ENCODE results near the gene KLF17. TPM values are rescaled to one million over a fixed set of nuclear protein-coding genes. Genes with fewer than 3 reads are reported as not detected.

Gene KLF17
- total RNA-seq, 4 donors from 2014 or later = not detected

DNA sequence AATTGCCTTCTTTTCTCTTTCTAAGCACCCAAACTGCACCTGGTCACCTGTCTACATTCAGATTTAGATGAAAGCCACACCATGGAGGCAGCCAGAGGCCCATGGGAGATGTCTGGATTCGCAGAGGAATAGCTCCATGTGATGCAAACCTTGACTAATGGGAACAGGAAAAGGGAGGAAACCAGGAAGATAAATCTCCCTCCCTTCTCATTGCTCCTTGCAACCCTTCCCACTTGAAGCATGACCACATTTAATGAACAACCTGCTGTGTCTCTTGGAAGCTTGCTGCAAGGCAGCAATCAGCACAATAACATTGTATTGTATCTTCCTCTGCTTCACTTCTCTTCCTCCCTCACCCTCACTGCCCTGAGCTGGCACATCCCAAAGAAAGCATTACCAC, 42.6 kb upstream of the KLF17 start:
- no peak for DNase-seq (ENCODE audit: low spot score in 2 of 2)
- WGBS, 2 donors = 56 to 65% methylated on average over 1 of the region's 1 CpG
- intact Hi-C loops (cut with DNase I; ENCODE audit: low total_unique reads) = loop anchor here (5.0 kb wide), 1 partner anchor 791 kb away; no protein-coding TSS in a partner anchor

DNA sequence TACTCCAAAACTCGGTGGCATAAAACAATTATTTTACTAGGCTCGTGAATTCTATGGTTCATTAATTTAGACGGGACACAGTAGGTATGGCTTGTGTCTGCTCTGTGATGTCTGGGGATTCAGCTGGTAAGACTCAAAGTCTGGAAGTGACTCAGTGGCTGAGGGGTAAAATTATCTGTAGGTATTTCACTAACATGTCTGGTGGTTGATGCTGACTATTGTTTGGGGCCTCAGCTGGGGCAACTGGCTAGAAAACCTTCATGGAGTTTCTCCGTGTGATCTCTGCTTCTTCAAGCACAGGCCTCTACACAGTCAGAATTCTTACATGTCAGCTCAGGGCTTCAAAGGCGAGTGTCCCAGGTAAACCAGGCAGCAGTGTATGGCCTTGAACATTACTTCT, 41.2 kb upstream of the KLF17 start:
- H3K4me3 ChIP-seq (ENCODE audit: low read depth, poor library complexity, severe bottlenecking) = no peak overlapping the region
- intact Hi-C loops (cut with DNase I; ENCODE audit: low total_unique reads) = loop anchor here (5.0 kb wide), 1 partner anchor 790 kb away; no protein-coding TSS in a partner anchor
- DNase-seq (ENCODE audit: low spot score in 2 of 2) = no peak
- 89% methylated on average over 5 of the region's 5 CpGs for WGBS, 2 donors
- TF ChIP-seq, protein P1, sequence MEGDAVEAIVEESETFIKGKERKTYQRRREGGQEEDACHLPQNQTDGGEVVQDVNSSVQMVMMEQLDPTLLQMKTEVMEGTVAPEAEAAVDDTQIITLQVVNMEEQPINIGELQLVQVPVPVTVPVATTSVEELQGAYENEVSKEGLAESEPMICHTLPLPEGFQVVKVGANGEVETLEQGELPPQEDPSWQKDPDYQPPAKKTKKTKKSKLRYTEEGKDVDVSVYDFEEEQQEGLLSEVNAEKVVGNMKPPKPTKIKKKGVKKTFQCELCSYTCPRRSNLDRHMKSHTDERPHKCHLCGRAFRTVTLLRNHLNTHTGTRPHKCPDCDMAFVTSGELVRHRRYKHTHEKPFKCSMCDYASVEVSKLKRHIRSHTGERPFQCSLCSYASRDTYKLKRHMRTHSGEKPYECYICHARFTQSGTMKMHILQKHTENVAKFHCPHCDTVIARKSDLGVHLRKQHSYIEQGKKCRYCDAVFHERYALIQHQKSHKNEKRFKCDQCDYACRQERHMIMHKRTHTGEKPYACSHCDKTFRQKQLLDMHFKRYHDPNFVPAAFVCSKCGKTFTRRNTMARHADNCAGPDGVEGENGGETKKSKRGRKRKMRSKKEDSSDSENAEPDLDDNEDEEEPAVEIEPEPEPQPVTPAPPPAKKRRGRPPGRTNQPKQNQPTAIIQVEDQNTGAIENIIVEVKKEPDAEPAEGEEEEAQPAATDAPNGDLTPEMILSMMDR (IDR thresholded peaks at IDR 0.05) = no peak
- no peak for TF ChIP-seq POLR2A (IDR thresholded peaks at IDR 0.05)

More for the DNA sequence above, 42.6 kb upstream of the KLF17 start:
- no peak for TF ChIP-seq POLR2A (IDR thresholded peaks at IDR 0.05)
- TF ChIP-seq, protein P1 (IDR thresholded peaks at IDR 0.05) = no peak
- no peak overlapping the region for H3K4me3 ChIP-seq (ENCODE audit: low read depth, poor library complexity, severe bottlenecking)

DNA sequence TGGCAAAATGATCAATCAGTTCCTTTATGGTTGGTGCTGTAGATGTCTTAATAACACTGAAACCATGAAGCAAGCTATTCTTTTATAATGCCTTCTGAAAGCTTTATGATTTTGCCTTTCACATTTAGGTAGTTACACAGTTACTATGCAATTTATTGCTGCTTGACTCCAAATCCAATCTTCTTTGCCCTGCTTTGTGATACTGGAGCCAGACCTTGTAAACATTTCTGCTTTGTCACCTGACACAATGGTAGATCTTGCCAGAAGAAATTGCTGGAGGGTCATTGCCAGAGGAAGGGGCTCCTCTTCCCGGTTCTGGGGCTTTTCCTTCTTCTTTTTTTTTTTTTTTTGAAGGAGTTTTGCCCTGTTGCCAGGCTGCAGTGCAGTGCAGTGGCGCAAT, 40.5 kb upstream of the KLF17 start:
- no peak for DNase-seq (ENCODE audit: low spot score in 2 of 2)
- intact Hi-C loops (cut with DNase I; ENCODE audit: low total_unique reads) = loop anchor here (5.0 kb wide), 1 partner anchor 789 kb away; no protein-coding TSS in a partner anchor
- TF ChIP-seq, protein P1 (IDR thresholded peaks at IDR 0.05) = no peak
- TF ChIP-seq POLR2A (IDR thresholded peaks at IDR 0.05) = no peak
- WGBS, 2 donors = 50 to 52% methylated on average over 2 of the region's 2 CpGs
- no peak overlapping the region for H3K4me3 ChIP-seq (ENCODE audit: low read depth, poor library complexity, severe bottlenecking)

DNA sequence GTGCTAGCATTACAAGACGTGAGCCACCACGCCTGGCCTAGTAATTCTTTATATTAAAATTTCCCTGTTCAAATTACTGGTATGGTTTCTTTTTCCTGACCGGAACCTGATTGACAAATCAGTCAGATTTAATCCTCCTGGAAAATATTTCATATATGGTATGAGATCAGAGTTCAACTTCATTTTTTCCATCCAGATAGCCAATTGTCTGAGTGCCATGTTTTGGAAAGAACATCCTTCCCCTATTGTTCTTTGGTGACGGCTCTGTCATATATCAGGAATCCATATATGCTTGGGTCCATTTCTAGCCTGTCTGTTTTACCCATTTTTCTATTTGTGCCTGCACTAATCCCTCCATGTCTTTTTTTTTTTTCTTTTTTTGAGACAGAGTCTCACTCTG, 39.1 kb upstream of the KLF17 start:
- no peak overlapping the region for H3K4me3 ChIP-seq (ENCODE audit: low read depth, poor library complexity, severe bottlenecking)
- no peak for TF ChIP-seq POLR2A (IDR thresholded peaks at IDR 0.05)
- TF ChIP-seq, protein P1 (IDR thresholded peaks at IDR 0.05) = no peak
- intact Hi-C loops (cut with DNase I; ENCODE audit: low total_unique reads) = loop anchor here (5.0 kb wide), 1 partner anchor 788 kb away; no protein-coding TSS in a partner anchor
- no peak for DNase-seq (ENCODE audit: low spot score in 2 of 2)
- WGBS, 2 donors = 74 to 79% methylated on average over 4 of the region's 4 CpGs

DNA sequence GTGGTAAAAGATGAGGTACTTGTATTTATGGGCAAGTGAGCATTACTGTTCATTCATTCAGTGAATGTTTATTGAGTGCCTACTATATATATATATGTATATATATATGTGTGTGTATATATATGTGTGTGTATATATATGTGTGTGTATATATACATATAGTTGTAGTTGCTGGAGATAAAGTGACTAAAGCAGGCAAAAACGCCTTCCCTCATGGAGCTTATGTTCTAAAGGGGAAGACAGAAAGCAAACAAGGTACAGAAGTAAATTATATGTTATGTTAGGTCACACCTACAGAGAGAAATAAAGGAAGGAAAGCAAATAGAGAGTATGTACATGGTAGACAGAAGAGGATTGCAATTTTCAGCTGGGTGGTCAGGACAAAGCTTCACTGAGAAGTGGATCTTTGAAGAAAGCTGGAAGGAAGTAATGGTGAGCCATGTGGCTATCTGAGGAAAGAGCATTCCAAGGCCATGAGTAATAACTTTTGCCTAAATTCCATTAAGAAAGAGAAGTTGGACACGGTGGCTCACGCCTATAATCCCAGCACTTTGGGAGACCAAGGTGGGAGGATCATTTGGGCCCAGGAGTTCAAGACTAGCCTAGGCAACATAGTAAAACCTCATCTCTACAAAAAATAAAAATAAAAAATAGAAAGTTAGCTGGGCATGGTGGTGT, 33.5 kb upstream of the KLF17 start:
- WGBS, 2 donors = 67 to 72% methylated on average over 3 of the region's 3 CpGs
- intact Hi-C loops (cut with DNase I; ENCODE audit: low total_unique reads) = no loop called here
- no peak overlapping the region for H3K4me3 ChIP-seq (ENCODE audit: low read depth, poor library complexity, severe bottlenecking)
- DNase-seq (ENCODE audit: low spot score in 2 of 2) = no peak
- TF ChIP-seq, protein P1 (IDR thresholded peaks at IDR 0.05) = no peak
- TF ChIP-seq POLR2A (IDR thresholded peaks at IDR 0.05) = no peak

Measured in lower leg skin (tissue), 4 donors.